H1 (cell line): Measurements from ENCODE around the gene CIAO3. TPM values are rescaled to one million over a fixed set of nuclear protein-coding genes. Genes with fewer than 3 reads are reported as not detected.

Source experiments
- CHD1 ChIP-seq: IDR thresholded peaks from 2 replicates; pipeline ENCODE4 v1.6.1; 2012; ENCODE audit warnings: low read depth, low read length, improper control_type of control experiment
- CREB1 ChIP-seq: IDR thresholded peaks from 2 replicates; pipeline ENCODE4 v1.6.1; 2012; ENCODE audit warnings: inconsistent platforms
- CTBP2 ChIP-seq: IDR thresholded peaks from 2 replicates; pipeline ENCODE4 v1.7.0; 2011; ENCODE audit warnings: borderline replicate concordance, mild to moderate bottlenecking, moderate library complexity, mixed read lengths, low read length; ENCODE audit not compliant: insufficient read depth, insufficient read length
- EGR1 ChIP-seq: IDR thresholded peaks from 2 replicates; pipeline ENCODE4 v1.6.1; 2011; ENCODE audit warnings: low read depth, low read length, borderline replicate concordance
- EP300 ChIP-seq, 2 experiments: IDR thresholded peaks; 1 replicate in 1 of 2; 2 replicates in 1 of 2; pipeline ENCODE4 v1.6.1; 2011 to 2012; ENCODE audit warnings: low read depth in 2 of 2, low read length in 2 of 2, mild to moderate bottlenecking in 2 of 2, borderline replicate concordance in 1 of 2, inconsistent platforms in 1 of 2, moderate library complexity in 1 of 2
- SRF ChIP-seq: IDR thresholded peaks from 2 replicates; pipeline ENCODE4 v1.6.1; 2011; ENCODE audit warnings: mild to moderate bottlenecking, low read depth, low read length, moderate library complexity
- polyA plus RNA-seq, 7 experiments: library from polyadenylated mRNA; depleted of rRNA in 3 of 7; stranded (reverse) in 5 of 7; unstranded in 2 of 7; fragments of >200 nt in 5 of 7; fragments of 200-250 nt in 2 of 7; gene quantifications; 1 replicate in 5 of 7; 2 replicates in 1 of 7; 4 replicates in 1 of 7; pipeline versions ENCODE4 v1.2.1 to v1.2.3, GENCODE V29; 2011 to 2013; ENCODE audit warnings: missing spikeins in 2 of 7, mixed read lengths in 2 of 7
- total RNA-seq: library from RNA; stranded (reverse); fragmentation: NEBNext Ultra II Directional; extraction: Animal tissue kit (Norgen Biotek cat#: 25700); gene quantifications from 2 replicates; pipeline ENCODE4 v1.2.1, GENCODE V29; 2021
- TF ChIP-seq, protein P1 (sequence below): IDR thresholded peaks from 2 replicates; pipeline ENCODE4 v1.6.1; 2011; ENCODE audit warnings: low read length, improper control_type of control experiment

The CIAO3 gene
- total and polyA plus RNA-seq, 2 of the 8 experiments (the other 6 are each of a cell fraction or from before 2014, with no cell fraction given): 20.0 to 20.4 TPM

DNA sequence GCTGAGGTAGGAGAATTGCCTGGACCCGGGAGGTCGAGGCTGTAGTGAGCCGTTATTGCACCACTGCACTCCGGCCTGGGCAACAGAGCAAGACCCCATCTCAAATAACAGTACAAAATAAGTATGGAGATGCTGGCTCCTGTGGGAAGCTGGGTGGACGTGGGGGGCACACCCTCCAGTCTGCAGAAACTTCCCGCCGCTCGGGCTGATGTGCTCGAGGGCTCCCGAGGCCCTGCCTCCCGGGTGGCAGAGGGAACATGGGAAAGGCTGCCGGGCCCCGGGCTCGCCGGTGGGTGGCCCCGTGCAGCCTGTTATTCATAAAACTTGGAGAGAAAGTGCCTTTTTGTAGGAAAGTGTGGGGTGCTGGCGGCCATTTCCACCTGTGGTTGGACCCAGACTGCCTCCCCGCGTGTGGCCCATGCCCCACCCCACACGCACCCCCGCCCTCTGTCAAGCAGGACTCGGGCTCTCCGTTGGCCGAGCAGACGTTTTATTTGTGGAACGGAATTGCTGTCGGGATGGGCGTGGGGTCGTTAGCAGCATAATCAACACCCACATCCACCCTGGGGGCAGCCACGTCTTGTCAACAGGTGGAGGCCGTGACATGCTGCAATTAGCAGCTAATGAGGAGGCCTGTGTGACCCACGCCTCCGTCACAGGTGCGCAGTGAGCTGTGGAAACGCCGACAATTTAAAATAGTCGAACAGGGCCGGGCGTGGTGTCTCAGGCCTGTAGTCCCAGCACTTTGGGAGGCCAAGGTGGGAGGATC is 7.4 kb upstream of the CIAO3 start (continued):
- TF ChIP-seq EGR1 (no peak), EP300 (IDR thresholded peaks at IDR 0.05; ENCODE audit: borderline replicate concordance in 1 of 2, low read depth in 2 of 2, low read length in 2 of 2) (no peak), CHD1 (no peak), CREB1 (no peak), SRF (no peak), CTBP2 (no peak)
- TF ChIP-seq, protein P1, sequence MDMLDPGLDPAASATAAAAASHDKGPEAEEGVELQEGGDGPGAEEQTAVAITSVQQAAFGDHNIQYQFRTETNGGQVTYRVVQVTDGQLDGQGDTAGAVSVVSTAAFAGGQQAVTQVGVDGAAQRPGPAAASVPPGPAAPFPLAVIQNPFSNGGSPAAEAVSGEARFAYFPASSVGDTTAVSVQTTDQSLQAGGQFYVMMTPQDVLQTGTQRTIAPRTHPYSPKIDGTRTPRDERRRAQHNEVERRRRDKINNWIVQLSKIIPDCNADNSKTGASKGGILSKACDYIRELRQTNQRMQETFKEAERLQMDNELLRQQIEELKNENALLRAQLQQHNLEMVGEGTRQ: no peak
